HG03432 (cell line): Measurements from ENCODE around the gene ULK4.
"Not testable (repeated sequence)": the region's sequence is repeated elsewhere in the genome, so short reads cannot be mapped to it uniquely, and the experiment has no call there.

ENCODE experiments used
- ATAC-seq: cut with Tn5 transposase; IDR thresholded peaks from one replicate; pipeline ENCODE4 v1.9.1; 2021; ENCODE audit warnings: mild to moderate bottlenecking, moderate library complexity; ENCODE audit not compliant: unreplicated experiment

The ULK4 gene

GRCh38 chr3:41792806-41793205 lies 169.1 kb downstream of the ULK4 start:
- no peak for ATAC-seq

DNA sequence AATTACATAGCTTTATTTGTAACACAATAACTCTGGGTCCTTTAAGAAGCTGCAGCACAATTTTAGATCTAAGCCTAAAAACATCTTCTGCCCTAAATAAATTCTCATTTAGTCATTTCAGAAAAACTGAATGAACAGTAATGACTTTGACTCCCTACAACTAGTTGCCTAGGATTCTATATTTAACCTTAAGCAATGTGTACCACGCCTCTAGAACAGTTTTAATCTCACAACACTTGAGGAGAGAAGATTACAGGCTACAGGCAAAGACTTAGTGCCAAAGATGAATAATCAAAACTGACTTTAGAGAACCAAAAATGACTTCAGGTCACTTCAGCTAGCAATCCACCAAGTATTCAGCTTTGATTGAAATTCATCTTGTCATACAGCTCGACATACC lies 192.8 kb downstream of the ULK4 start:
- no peak for ATAC-seq

DNA sequence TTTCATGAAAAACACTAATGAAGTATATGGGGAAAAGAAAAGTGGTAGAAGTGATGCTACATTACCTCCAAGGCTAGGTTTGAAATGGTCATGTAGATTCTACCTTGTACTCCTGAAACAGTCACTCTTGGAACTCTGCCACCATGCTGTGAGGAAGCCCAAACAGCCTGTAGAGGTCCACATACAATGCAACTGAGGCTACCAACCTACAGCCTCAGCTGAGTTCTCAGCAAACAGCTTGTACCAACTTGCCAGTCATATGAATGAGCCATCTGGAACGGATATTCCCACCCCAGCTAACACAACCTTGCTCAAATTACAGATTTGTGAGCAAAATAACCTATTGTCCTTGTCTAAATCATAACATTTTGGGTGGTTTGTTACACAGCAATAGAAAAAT lies 193.5 kb downstream of the ULK4 start:
- ATAC-seq, result no peak

GRCh38 chr3:41762867-41763266 lies 199.0 kb downstream of the ULK4 start:
- not testable (repeated sequence) for ATAC-seq

DNA sequence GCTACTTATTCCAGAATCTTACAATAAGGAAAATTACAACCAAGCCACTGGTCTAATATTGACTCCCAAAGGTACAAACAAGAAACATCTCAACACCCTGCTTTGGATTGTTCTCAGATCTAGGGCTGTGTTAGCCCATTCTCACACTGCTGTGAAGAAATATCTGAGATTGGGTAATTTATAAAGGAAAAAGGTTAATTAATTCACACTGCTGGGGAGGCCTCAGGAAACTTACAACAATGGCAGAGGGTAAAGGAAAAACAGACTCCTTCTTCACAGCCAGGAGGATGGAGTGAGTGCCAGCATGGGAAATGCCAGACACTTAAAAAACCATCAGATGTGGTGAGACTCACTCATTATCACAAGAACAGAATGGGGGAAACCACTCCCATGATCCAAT lies 208.3 kb downstream of the ULK4 start:
- ATAC-seq, result no peak

DNA sequence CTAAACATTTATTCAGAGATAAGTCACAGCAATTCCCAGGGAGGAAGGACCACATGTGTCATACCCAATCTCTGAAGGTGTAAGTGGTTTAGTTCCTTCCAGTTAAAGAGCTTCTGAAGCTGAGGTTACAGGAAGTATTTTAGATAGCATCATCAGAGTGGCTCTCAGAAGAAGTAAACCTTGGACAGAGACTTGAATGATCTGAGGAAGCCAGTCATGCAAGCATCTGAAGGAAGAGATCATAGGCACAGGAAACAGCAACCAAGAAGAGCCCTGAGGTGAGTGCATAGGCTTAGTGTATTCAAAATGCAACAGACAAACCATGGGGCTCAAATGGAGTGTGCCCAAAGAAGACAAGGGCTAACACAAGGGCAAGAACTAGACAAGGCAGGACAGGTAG lies 210.3 kb downstream of the ULK4 start:
- no peak for ATAC-seq

DNA sequence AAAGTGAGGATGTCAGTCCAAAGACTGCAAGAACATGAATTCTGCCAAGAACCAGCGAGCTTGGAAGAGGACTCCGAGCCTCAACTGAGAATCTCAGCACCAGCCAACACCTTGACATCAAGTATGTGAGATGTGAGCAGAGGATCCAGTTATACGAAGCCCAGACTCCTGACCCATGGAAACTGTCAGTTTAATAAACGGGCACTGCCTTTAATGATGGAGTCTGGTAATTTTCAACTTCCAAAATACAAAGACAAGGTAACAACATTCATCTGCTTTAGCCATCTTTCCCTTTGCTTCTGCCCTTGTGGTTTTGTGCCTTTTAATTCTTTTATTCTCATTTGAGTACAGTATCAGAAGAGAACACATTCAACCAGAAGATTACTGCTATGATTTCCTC lies 211.9 kb downstream of the ULK4 start:
- no peak for ATAC-seq

GRCh38 chr3:41746215-41746614 lies 215.7 kb downstream of the ULK4 start:
- no peak for ATAC-seq

- no peak for ATAC-seq
These were observed 219.8 kb downstream of the ULK4 start for GRCh38 chr3:41742121-41742520.

- ATAC-seq, result no peak
These were observed 221.5 kb downstream of the ULK4 start for GRCh38 chr3:41740374-41740886.

DNA sequence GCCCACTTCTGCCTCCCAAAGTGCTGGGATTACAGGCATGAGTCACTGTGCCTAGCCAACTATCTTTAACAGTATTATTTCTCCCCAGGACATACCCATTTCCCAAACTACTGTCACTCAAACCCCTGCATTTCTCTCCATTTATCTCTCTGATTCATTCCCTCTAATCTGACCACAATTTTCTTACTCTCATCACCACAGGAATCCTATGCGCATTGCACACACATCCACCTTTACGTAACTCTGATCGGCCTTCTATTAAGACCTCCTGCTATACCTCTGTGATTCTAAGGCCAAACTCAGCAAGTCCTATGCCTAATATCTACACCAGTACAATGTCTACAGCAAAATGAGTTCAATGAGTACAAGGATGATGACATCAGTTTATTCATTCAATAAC lies 235.0 kb downstream of the ULK4 start:
- ATAC-seq, result no peak

- no peak for ATAC-seq
These were observed 244.3 kb downstream of the ULK4 start for GRCh38 chr3:41717641-41718040.

- ATAC-seq, result no peak
These were observed 245.4 kb downstream of the ULK4 start for GRCh38 chr3:41716471-41716870.

- ATAC-seq, result no peak
These were observed 246.5 kb downstream of the ULK4 start for GRCh38 chr3:41715376-41715775.

- ATAC-seq, result no peak
These were observed 250.3 kb downstream of the ULK4 start for GRCh38 chr3:41711651-41712050.

DNA sequence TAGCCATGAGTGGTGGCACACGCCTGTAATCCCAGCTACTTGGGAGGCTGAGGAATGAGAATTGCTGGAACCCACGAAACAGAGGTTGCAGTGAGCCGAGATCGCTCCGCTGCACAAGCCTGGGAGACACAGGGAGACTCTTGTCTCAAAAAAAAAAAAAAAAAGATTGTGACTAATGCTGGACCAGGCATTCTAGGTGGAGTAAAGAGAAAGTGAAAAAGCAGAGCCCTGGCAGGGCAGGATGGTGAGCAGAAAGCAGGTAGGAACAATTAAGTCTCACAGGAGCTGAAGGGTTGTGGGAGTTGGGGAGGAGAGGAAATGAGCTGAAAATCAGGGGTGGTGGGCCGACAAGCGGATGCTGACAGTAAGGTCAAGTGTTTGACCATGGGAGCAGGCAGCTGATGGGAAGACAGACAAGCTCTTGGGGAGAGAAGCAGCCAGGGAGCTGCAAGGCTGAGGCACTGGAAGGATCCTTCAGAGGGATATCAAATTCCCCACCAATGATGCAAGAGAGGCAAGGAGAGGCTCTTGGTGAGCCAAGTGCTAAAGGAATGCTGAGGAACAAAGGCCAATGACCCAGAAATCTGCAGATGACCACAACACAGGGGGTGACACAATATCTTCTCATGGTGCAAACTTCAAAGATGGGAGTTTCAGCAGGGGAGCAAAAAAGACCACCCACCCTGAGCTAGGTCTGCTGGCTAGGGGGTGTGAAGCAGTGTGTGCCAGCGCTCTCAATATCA lies 251.1 kb downstream of the ULK4 start:
- no peak for ATAC-seq

- not testable (repeated sequence) for ATAC-seq
These were observed 252.7 kb downstream of the ULK4 start for GRCh38 chr3:41709213-41709612.

GRCh38 chr3:41708176-41708575 lies 253.7 kb downstream of the ULK4 start:
- no peak for ATAC-seq

- ATAC-seq, result no peak
These were observed 256.0 kb downstream of the ULK4 start for GRCh38 chr3:41705893-41706292.

DNA sequence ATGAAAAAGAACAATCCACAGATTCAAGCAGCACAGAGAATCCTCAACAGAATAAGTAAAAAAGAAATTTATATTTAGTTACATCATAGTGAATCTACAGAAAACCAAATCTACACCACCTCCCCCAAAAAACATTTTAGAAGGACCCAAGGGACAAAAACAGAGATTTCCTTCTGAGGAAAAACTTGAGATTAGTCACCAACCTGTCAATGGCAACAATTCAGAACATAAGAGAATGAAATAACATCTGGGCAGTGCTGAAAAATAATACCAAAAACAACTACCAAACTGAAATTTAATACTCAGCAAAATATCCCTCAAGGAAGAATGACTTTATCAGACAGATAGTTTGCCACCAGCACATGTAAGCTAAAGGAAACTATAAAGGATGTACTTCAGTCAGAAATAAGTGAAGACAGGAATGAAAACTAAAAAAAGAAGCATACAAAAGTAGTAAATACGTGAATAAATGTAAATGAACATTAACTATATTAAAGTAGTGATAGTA lies 260.7 kb downstream of the ULK4 start:
- ATAC-seq, result no peak

GRCh38 chr3:41700155-41700554 lies 261.7 kb downstream of the ULK4 start:
- ATAC-seq, result no peak

- ATAC-seq, result no peak
These were observed 263.0 kb downstream of the ULK4 start for GRCh38 chr3:41698898-41699297.

DNA sequence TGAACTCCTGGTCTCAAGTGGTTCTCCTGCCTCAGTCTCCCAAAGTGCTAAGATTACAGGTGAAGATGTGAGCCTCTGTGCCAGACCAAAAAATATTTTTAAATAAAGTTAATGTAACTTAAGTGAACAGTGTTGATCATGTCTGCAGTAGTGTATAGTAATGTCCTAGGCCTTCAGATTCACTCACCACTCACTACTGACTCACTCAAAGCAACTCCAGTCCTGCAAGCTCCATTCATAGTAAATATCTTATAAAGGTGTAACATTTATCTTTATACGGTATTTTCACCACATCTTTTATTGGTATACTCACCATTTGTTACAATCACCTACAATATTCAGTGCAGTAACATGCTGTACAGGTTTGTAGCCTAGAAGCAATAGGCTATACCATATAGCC lies 264.2 kb downstream of the ULK4 start:
- no peak for ATAC-seq
